Measurements from ENCODE around the gene KRT17.

DNA sequence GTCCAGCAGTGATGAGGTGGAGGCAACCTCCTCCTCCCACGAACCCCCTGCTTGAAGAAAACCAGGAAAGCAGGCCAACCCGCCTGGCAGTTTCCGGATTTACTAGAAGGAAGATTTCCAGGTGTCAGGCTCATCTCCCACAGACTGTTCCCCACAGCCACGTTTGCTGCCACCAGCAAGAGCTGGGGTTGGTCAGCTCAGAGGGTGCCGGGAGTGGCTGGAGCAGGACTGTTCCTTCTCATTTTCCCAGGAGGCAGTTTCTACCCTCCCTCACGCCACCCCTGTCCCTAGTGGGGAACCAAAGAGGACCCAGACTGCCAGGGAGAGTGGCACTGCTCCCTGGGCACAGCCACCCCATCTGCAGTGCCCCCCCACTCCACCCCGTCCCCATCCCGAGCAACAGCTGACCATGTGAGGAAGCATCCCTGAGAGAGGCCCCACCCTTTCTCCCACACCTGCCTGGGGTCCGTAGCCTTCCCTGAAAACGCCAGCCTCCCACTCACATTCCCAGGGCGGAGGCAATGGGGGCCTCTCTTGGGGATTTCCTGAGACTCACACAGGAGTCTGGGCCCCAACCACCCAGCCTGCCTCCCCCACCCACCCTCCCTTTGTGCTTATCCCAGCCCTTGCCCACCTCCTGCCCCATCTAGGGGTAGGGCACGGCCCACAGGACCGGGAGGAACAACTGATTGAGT lies 5.9 kb downstream of the KRT17 start:
- no peak for TF ChIP-seq POLR2A (IDR thresholded peaks at IDR 0.05)
- TF ChIP-seq, protein P1, sequence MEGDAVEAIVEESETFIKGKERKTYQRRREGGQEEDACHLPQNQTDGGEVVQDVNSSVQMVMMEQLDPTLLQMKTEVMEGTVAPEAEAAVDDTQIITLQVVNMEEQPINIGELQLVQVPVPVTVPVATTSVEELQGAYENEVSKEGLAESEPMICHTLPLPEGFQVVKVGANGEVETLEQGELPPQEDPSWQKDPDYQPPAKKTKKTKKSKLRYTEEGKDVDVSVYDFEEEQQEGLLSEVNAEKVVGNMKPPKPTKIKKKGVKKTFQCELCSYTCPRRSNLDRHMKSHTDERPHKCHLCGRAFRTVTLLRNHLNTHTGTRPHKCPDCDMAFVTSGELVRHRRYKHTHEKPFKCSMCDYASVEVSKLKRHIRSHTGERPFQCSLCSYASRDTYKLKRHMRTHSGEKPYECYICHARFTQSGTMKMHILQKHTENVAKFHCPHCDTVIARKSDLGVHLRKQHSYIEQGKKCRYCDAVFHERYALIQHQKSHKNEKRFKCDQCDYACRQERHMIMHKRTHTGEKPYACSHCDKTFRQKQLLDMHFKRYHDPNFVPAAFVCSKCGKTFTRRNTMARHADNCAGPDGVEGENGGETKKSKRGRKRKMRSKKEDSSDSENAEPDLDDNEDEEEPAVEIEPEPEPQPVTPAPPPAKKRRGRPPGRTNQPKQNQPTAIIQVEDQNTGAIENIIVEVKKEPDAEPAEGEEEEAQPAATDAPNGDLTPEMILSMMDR (IDR thresholded peaks at IDR 0.05) = no peak

Measured in adrenal gland (tissue), 5 donors.